RCC 7860 (cell line): ENCODE measurements around the gene HIC1.
A peak's percentile ranks its signal among the peaks of the same experiment; 100 is the strongest.

Source experiments
- DNase-seq: peaks from one replicate; pipeline ENCODE4 v3.0.0-alpha.2; 2015; ENCODE audit warnings: low spot score
- FAIRE-seq: peaks from 2 replicates; lab custom pipeline; 2012; peaks lifted over from hg19 to GRCh38; lab: Jason Lieb, UNC

The HIC1 gene

DNA sequence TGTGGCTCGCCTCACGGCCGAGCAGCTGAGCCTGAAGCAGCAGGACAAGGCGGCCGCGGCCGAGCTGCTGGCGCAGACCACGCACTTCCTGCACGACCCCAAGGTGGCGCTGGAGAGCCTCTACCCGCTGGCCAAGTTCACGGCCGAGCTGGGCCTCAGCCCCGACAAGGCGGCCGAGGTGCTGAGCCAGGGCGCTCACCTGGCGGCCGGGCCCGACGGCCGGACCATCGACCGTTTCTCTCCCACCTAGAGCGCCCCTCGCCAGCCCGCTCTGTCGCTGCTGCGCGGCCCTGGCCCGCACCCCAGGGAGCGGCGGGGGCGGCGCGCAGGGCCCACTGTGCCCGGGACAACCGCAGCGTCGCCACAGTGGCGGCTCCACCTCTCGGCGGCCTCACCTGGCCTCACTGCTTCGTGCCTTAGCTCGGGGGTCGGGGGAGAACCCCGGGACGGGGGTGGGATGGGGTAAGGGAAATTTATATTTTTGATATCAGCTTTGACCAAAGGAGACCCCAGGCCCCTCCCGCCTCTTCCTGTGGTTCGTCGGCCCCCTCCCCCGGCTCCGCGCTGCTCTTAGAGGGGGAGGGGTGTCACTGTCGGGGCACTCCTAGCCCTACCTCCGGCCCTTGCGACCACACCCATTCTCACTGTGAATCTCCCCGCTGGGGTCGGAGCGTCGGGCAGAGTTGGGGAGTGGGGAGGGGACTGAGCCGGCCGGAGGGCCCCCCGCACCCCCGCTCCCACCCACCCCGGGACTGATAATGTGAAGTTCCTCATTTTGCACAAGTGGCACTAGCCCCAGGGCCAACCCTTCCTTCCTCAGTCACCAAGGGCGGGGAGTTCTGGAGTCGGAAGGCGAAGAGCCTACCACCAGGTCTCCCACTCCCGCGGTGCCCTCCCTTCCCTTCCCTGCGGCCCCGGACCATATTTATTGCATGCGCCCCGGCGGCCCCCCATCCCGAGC is 4.0 kb downstream of the HIC1 start:
- DNase-seq = no peak
- no peak for FAIRE-seq

DNA sequence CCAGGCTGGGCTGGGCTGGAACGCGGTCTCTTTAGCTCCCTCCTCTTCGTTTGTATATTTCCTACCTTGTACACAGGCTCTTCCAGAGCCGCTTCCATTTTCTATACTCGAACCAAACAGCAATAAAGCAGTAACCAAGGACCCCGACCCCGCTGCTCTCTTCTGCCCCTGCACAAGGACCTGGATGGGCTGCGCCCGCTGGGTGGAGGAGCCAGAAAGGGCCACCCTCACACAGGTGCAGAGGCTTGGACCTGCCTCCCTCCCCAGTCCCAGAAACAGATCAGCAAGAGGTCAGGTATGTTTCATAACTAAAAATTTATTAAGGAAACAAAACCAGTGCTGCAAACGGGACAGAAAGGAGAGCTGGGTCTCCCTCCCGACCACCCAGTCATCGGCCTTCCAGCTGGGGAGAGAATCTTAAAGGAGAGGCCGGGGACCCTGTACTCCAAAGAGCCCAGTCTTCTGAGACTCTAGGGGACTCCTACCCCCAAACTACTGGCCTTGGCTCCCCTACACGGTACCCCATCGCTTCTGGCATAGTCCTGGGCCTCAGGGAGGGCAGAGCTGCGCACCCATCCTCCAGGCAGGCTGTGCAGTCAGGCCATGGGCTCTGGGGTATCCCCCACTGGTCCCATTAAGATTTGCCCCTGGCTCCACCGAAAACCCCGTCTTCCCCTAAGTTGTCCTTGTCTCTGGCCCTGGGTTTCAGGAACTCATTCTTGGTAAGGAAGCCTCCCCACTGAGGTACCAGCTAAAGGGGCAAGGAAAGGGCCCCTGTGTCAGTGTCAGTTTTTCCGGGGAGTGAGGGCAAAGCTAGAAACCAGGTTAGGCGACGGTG is 4.9 kb downstream of the HIC1 start:
- DNase-seq (no peak), FAIRE-seq (no peak)

DNA sequence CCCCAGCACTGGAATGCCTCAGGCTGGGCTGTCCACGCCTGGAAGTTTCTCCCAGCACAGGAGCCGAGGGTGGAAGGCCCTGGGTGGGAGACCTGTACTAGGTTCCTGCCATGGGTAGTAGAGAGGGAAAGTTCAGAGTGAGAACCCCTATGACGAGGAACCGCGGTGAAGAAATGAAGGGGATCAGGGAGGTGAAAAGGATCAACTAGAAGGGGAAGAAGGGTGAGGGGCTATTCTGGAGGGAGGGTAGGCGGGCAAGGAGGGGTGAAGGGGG is 5.4 kb downstream of the HIC1 start:
- no peak for FAIRE-seq
- no peak for DNase-seq

DNA sequence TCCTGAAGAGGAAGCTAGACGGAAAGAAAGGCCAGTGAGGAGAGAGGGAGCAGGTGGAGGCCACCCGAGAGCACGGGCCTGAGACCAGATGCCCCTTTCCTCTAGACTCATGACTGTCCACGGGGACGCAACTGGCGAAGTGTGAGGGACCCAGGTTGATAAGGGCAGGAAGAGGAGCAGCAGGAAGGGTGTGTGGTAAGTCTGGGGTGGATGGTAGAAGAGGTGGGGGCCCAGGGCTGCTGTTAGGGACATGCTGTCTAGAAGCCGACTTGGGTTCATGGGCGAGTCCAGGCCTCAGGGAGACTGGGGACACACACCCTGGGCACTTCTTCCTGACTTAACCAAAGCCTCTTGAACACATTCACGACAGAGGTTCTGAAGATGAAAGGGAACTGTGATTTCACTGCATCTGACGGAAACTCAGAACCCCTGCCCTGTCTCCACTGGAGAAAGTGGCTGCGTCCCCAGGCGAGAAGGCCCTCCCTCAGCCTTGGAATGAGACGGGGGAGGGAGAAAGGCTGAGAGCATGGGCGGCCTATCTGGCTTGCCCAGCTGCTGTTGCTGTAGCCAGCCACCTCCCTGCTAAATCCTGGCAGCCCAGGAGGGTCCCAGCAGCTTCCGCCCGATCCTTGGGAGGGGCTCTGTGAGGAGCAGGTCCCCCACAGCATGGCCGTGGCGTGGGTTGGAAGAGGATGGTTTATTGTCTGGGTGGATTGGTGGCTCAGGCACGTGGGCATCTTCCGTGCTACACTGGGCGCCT is 6.0 kb downstream of the HIC1 start:
- no peak for FAIRE-seq

DNA sequence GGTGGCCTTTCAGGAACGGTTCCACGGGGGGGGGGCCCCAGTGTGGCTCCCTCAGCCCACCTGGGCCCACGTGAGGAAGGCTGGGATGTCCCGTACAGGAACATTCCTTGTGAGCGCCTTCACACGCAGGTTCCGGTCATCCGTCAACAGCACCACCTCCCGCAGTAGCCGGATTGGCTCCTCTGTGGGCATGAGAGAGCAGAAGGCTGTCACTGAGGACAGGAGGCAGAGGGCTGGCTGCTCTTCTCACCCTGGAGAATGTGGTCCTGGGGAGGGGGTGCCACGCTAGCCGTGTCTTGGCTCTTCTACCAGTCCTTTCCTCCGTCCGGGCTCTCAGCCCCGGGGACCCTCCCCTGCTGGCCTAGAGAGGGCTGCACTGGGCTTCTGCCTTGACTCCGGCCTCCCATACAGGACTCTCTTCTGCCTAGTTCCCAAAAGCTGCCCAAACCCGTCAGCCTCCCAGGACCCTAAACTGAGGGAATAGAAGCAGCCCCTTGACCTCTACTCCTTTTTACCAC is 6.6 kb downstream of the HIC1 start:
- FAIRE-seq (no peak), DNase-seq (no peak)

More for the DNA sequence above, 6.0 kb downstream of the HIC1 start:
- DNase-seq = no peak

DNA sequence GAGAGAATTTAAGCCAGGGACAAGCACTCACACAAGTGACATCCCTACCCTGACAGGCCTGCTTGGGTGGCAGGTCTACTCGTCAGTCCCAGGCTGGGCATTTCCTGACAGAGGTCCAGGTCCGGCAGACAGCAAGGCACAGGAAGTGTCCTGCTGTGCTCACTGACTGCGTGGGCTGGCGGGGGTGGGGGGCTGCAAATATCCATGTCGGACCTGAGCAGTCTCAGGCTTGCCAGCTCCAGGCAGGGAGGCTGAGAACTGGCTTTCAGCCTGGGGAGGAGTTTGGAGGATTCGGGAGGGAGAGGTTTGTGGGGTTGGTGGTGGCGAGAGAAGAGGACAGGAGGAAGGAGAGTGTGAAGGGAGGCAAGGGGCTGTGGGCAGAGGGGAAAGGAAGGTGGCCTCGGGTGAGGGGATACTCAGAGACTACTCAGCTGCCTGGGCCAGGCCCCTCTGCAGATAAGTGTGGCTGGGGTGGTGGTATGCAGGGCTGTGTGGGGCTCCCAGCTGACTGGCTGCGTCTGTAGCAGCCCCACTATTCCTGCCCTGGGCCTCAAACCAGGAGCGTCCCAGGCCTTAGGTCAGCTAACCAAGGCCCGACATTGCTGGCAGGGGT is 7.8 kb downstream of the HIC1 start:
- DNase-seq (peak; percentile 37), FAIRE-seq (peak; percentile 16)

DNA sequence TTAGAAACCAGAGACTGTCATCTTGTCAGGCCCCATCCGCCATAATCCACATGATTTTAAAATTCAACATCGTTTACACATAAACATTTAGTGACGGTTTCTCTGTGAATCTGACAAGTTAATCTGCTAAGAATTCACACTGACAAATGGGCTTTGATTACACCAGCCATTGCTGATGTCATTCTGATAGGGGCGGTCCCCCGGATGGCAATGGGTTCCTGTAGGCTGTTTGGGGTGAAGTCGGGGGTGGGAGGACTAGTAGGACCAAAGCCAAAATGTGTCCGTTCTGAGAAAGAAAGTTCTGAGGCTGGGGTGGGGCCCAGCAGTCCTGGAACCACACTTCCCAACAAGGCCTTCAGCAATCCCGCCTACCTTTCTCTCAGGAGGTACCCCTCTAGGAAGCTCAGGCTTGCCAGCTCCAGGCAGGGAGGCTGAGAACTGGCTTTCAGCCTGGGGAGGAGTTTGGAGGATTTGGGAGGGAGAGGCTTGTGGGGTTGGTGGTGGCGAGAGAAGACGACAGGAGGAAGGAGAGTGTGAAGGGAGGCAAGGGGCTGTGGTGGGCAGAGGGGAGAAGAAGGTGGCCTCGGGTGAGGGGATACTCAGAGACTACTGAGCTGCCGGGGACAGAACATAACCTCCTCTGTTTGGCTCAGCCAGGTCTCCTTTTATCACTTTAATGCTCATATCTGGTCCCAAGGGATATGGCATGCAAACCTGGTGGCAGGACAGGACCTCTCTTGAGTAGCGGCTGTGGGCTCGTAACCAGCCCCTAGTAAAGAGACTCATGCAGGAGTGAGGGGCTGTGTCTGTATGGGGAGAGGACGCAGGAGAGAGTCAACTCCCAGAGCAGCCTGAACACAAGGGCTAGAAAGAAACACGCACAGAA is 8.6 kb downstream of the HIC1 start:
- FAIRE-seq (no peak), DNase-seq (no peak)

DNA sequence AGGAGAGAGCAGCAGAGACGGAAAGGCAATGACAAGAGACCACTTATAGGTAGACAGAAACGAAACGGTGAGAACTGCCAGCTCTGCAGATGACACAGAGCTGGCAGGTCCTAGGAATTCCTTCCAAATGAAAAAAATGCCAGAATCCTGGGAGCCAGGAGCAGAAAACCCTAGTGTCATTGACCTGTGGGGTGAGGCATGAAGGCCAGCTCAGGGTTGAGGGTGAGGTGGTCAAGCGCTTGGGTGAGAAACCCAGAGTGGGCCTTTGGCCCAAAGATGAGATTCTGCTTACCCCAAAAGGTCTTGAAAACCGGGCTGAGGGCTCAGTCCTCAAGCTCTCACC is 9.2 kb downstream of the HIC1 start:
- no peak for DNase-seq
- no peak for FAIRE-seq

DNA sequence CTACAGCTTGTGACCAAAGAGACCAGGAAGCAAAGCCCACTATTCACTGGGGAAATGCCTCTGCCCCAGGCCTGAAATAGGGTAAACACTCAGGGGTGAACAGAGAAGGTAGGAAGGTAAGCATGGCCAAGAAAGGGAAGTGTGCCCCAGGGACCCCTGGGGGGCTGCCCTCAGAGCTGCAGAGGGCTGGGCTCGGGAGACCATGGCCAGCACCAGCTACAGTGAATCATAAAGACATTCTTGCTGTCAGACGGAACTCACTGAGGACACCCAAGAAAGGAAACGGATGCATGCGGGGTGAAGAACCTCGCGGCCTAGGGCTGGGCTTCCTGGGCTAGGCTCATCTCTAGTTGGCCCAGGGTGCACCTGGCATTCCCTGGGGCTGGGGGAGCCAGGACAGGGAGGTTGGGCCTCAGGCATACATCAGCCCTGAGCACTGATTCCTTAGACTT is 9.6 kb downstream of the HIC1 start:
- DNase-seq = no peak
- FAIRE-seq = no peak

DNA sequence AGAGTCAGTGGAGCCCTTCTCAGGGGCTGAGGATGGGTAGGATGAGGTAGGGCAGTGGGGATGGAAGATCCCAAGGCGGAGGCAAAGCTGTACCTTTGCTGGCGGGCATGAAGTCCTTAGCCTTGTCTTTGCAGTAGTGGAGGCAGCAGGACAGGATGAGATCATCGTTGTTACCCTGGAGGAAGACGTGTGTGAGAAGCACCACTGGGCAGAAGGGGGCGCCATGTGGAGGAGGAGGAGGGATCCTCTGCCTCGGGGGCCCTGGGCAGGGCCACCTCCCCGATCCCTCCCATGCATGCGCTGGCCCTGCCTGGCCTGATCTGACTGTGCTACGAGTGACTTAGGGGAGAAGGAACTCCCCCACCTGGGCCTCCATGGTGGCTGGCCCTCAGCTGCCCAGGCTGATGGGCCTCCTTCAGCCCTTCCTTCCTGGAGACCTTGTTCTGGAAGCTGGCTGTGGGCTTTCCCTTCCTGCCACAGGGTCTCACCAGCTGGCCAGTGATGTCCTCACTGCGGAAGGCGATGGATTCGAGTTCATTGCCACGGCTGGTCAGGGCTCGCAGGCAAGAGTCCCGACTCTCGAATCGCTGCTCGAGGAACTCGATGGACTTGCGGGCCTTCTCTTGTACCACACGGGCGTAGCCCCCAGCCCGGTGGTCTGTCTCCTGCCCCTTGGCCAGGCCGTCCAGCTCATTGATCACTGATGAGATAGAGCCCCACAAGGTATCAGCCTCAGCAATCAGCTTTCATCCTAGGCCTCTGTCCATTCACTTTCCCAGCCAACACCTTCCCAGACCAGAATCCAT is 10.3 kb downstream of the HIC1 start:
- DNase-seq (no peak), FAIRE-seq (no peak)

DNA sequence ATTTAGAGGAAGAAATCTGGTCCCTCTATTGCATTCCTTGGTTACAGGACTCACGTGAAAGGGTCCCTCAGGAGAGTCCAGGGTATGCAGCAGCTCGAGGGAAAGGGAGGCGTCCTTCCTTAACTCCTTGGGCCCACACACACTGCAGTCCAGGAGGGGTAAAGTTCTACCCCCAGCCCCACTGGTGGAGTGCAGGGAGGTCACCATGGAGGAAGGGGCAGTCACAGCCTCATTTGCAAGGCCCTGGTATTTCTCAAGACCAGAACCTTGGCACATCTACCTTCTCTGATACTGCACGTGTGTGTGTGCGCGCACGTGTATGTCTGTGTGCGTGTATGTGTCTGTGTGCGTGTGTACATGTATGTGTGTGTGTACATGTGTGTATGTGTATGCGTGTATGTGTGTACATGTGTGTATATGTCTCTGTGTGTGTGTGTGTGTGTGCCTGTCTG is 11.1 kb downstream of the HIC1 start:
- DNase-seq = no peak
- no peak for FAIRE-seq

DNA sequence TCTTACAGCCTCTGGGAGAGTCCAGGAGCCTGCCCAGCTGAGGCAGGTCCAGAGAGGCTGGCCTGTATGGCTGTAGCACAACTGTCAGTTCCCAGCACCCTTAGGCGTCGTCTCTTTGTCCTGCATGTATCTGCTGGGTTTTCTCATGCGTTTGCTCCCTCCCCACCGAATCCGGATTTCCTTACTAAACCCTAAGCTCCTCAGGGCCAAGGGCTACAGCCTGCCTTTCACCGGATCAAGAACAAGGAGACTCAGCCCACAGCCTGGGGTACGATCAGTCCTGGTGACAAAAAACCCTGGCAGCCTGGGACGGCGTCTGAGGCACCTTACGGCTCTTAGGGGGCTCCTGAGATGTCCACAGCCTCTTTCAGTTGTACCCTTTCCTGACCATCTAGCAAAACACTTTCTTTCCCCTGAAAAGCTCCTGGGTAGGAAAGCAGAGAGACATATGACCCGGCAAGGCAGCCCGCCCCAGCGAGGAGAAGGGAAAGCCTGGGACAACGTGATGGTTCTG is 12.2 kb downstream of the HIC1 start:
- no peak for FAIRE-seq
- DNase-seq = no peak

DNA sequence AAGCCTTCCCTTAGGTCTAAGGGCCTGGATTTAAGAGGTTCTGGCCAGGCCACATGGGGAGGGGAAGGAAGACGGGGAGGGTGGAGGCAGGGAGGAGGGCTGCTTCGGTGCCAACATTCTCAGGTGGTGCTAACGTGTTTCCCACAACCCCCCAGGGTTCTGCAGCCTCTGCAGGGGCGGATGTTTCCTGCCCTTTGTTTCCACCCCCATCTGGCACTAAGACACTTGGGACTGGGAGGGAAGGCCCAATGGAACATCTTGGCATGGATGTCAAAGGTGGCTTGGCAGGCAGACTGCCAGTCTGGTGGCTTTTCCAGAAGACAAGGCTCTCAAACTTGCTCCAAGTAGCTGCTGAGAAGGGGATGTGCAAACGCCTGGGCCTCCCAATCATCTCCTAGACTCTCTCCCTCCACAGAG is 12.7 kb downstream of the HIC1 start:
- DNase-seq (no peak), FAIRE-seq (no peak)

DNA sequence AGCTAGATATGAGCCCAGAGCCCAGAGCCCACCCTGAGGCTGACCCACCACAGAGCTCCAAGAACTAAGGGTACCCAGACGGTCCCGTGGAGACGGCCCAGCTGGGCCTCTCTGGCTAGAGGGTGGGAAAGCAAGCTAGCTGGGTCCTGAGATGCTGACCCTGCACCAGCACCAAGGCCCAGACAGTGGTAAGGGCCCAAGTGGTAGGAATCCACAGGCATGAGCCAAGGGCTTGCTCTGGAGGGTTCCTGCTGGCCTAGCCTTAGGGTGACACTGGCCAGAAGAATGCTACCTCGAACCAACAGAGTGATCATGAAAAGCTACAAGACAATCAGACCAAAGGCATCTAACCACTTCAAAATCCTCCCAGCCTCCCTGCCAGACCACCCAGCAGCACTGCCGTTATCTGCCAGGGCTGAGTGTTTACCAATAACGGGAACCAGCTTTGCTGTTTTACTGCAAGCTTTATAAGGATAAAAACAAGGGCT is 13.2 kb downstream of the HIC1 start:
- FAIRE-seq (no peak), DNase-seq (no peak)

DNA sequence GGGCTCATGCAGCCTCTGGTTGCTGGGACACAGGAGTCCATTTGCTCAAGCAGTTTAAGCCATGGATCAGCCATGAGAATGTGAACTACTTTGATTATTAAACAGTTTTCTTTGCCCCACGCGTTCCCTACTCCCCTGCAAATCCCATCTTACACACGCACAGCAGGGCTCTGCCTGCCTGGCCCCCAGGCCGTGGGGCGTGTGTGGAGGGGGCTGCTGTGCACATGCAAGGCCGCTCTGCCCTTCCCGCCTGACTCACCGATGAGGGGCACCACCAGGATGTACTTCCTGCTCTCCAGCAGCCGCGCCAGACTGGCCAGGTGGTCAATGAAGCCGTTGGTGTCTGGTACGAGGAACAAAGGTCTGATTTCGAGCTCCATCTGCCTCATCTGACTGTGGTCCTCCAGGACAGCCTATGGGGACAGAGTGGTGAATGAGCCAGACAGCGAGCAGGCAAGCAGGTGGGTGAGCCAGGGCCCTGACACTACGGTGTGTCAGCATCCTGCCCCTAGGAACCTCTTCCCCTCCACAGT is 13.7 kb downstream of the HIC1 start:
- FAIRE-seq (no peak), DNase-seq (peak; percentile 33)

DNA sequence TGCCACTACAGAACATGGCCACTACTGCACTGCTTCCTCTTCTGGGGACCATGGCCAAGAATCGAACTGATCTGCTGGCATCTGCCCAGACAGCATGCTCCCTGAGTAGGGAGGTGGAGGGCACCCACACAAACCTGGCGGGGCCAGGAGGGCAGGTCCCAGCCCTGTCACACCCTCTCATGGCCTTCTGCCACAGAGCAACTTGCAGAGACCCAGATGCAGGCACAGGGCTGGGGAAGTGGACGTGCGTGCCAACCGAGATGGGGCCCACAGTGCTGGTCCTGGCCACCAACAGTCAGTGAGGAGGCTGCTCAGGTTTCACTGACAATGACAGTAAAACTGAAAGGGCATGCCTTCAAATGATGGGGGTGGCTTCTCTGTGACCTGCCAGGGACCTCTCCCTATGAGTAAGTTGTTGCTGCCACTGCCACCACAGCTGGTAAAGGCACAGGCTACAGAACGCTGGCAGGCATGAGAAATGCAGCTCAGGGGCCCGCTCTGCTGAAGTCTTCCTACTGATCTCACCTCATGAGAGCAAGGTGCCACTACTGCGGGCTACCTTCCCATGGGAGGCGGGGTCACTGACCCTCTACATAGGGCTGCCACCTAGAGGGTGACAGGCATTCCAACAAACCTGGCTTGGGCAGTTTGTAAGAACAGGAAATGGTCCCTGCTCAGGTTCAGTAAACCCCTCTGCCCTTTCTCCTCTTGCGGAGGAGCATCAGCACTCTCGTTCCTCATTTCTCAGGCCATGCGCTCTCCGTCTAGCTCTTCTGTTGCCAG is 15.5 kb downstream of the HIC1 start:
- FAIRE-seq (no peak), DNase-seq (no peak)

DNA sequence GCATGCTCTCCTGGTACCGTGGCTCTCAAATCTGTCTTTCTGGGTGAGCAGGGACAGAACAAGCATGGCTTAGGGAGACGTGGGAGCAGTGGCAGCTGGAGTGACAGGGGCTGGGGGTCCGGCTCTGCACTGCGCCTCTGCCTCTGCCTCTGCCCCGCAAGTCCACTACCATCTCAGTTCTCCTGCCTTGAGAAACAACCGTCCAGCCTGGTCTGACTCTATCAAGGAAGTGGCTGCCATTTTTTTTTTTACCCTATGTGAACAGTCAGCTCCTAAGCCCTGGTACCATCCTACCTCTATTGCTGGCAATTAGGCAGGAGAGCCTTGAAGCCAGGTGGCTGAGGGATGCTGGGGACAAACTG is 16.1 kb downstream of the HIC1 start:
- FAIRE-seq (no peak), DNase-seq (no peak)
